Osteoblast (primary cell): ENCODE measurements around the gene KRTAP5-3. TPM values are rescaled to one million over a fixed set of nuclear protein-coding genes. Genes with fewer than 3 reads are reported as not detected.

ENCODE experiments used
- DNase-seq: peaks from one replicate; pipeline ENCODE4 v3.0.0; 2011; ENCODE audit warnings: low spot score, mixed read lengths; ENCODE audit not compliant: insufficient read length; ENCODE audit errors: missing footprints
- H2AFZ ChIP-seq: 2 replicates; pipeline ENCODE4 v1.6.0; 2011; ENCODE audit warnings: mild to moderate bottlenecking, low read length
- H3K27ac ChIP-seq: 2 replicates; pipeline ENCODE4 v1.5.1; 2011; ENCODE audit warnings: mild to moderate bottlenecking, low read depth, low read length, moderate library complexity
- H3K27me3 ChIP-seq: 2 replicates; pipeline ENCODE4 v1.6.0; 2012; ENCODE audit warnings: mild to moderate bottlenecking, control low read depth, inconsistent platforms, low read length, moderate library complexity; ENCODE audit not compliant: insufficient read depth
- H3K36me3 ChIP-seq: 2 replicates; pipeline ENCODE4 v1.5.1; 2011; ENCODE audit warnings: mild to moderate bottlenecking, low read length, control low read depth, moderate library complexity; ENCODE audit not compliant: insufficient read depth
- H3K4me1 ChIP-seq: 2 replicates; pipeline ENCODE4 v1.5.1; 2011; ENCODE audit warnings: mild to moderate bottlenecking, low read length, control low read depth, moderate library complexity; ENCODE audit not compliant: insufficient read depth
- H3K4me2 ChIP-seq: 2 replicates; pipeline ENCODE4 v1.6.0; 2011; ENCODE audit warnings: mild to moderate bottlenecking, low read length; ENCODE audit not compliant: insufficient read depth
- H3K4me3 ChIP-seq: fragments of 200-600 bp; sonication (generic); 3 replicates; pipeline ENCODE4 v1.5.1; 2012; ENCODE audit warnings: mild to moderate bottlenecking, low read length, inconsistent platforms; ENCODE audit not compliant: insufficient read depth
- H3K79me2 ChIP-seq: 2 replicates; pipeline ENCODE4 v1.6.0; 2012; ENCODE audit warnings: mild to moderate bottlenecking, low read length, control low read depth, inconsistent platforms; ENCODE audit not compliant: insufficient read depth
- H3K9me3 ChIP-seq: 2 replicates; pipeline ENCODE4 v1.5.1; 2011; ENCODE audit warnings: low read depth, low read length, control low read depth
- H4K20me1 ChIP-seq: 2 replicates; pipeline ENCODE4 v1.6.0; 2012; ENCODE audit warnings: mild to moderate bottlenecking, low read length, control low read depth; ENCODE audit not compliant: insufficient read depth
- CTCF ChIP-seq: IDR thresholded peaks from 2 replicates; pipeline ENCODE4 v1.5.1; 2011; ENCODE audit warnings: mild to moderate bottlenecking, low read depth, low read length, moderate library complexity; ENCODE audit errors: extremely low read depth
- total RNA-seq: library from RNA; depleted of rRNA; stranded (reverse); fragments of >200 nt; gene quantifications from 2 replicates; pipeline ENCODE4 v1.2.3, GENCODE V29; 2012

The KRTAP5-3 gene
- total RNA-seq, 1 donor: not detected

- TF ChIP-seq CTCF: no peak
- Histone ChIP-seq H3K27ac (no peak overlapping the region), H3K36me3 (no peaks in the 10 kb centered on the region), H3K4me1 (peaks cover 15% of the 10 kb centered on the region), H3K4me3 (no peak overlapping the region), H3K27me3 (no peaks in the 10 kb centered on the region), H3K4me2 (no peak overlapping the region), H4K20me1 (peaks cover 16% of the 10 kb centered on the region), H2AFZ (no peak overlapping the region), H3K9me3 (no peaks in the 10 kb centered on the region), H3K79me2 (no peaks in the 10 kb centered on the region)
- DNase-seq: peak; percentile 91
Observed at GRCh38 chr11:1560649-1561251, 47.5 kb downstream of the KRTAP5-3 start.

GRCh38 chr11:1560002-1560648 lies 48.1 kb downstream of the KRTAP5-3 start:
- no peaks in the 10 kb centered on the region for H3K9me3 ChIP-seq
- H3K4me3 ChIP-seq: no peak overlapping the region
- peak overlapping the region; percentile 37 for H3K27ac ChIP-seq
- no peak overlapping the region for H3K4me2 ChIP-seq
- H3K27me3 ChIP-seq: no peaks in the 10 kb centered on the region
- DNase-seq: no peak
- peaks cover 15% of the 10 kb centered on the region for H4K20me1 ChIP-seq
- no peaks in the 10 kb centered on the region for H3K79me2 ChIP-seq
- no peak for TF ChIP-seq CTCF
- peaks cover 15% of the 10 kb centered on the region for H3K4me1 ChIP-seq
- no peak overlapping the region for H2AFZ ChIP-seq
- no peaks in the 10 kb centered on the region for H3K36me3 ChIP-seq

DNA sequence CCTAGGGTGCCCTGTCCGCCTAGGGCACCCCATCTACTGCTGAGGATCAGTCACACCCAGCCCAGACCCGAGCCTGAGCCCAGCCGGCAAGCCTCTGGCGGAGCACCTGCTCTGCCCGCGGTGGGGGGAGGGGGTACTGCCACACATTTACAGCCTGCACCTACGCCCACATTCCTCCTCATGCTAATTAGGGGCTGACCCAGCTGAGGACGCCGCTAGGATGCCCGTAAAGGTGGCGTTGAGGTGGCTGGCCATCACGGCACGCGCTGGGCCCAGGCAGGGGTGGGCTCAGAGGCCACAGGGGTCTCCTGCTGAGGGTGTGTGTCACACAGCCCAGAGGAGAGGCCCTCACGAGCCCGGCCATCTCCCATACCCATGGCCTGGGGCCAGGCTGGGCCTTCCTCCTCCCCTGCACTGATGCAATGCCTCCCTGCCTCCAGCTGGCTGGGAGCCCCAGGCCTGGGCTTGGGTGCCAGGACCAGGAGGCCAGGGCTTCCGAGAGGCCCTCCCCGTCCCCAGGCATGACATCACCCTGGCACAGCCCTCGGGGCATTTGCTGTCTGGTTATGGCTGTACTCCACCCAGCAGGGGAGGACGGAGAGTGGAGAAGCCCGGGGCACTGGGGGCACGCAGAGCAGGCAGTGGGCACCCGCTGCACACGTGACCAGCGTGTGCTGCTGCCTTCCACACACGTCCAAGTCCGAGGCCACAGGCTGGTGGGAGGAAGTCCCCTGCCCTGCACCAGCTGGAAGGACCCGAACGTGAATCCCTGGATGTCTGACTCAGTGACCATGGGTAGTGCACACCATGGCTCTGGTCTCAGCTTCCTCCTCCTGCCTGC lies 48.9 kb downstream of the KRTAP5-3 start:
- H3K4me2 ChIP-seq: peak overlapping the region; percentile 43
- TF ChIP-seq CTCF: no peak
- H3K79me2 ChIP-seq: no peaks in the 10 kb centered on the region
- peak overlapping the region; percentile 62 for H2AFZ ChIP-seq
- no peaks in the 10 kb centered on the region for H3K27me3 ChIP-seq
- peaks cover 15% of the 10 kb centered on the region for H3K4me1 ChIP-seq
- no peak overlapping the region for H3K4me3 ChIP-seq
- no peaks in the 10 kb centered on the region for H3K9me3 ChIP-seq
- peaks cover 10% of the 10 kb centered on the region for H4K20me1 ChIP-seq
- H3K36me3 ChIP-seq: no peaks in the 10 kb centered on the region
- peak overlapping the region; percentile 68 for H3K27ac ChIP-seq
- peak; percentile 100 for DNase-seq

DNA sequence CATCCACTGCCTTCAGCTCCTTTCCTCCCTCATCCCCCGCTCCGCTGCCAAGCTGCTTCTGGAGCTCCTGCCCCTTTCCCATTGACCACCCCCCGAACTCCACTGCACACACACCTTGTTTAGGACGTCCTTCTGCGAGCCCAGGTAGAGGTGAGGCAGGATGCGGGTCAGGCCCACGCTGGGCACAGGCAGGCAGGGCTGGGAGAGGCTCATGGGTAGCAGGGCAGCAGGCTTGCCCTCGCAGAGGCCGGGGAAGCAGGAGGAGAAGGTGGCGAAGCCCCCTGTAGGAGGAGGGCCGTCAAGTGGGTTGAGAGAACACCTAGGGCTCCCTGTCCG lies 49.5 kb downstream of the KRTAP5-3 start:
- no peak for TF ChIP-seq CTCF
- H4K20me1 ChIP-seq: peaks cover 6% of the 10 kb centered on the region
- no peaks in the 10 kb centered on the region for H3K9me3 ChIP-seq
- no peak overlapping the region for H2AFZ ChIP-seq
- peak overlapping the region; percentile 43 for H3K4me2 ChIP-seq
- no peaks in the 10 kb centered on the region for H3K27me3 ChIP-seq
- H3K79me2 ChIP-seq: no peaks in the 10 kb centered on the region
- no peak for DNase-seq
- H3K4me3 ChIP-seq: no peak overlapping the region
- H3K36me3 ChIP-seq: no peaks in the 10 kb centered on the region
- H3K27ac ChIP-seq: peak overlapping the region; percentile 68
- H3K4me1 ChIP-seq: peaks cover 15% of the 10 kb centered on the region
